Hematopoietic multipotent progenitor cell treated with erythropoietin and hydrocortisone succinate and interleukin-3 and kit ligand, for 15 days (in vitro differentiated cells): ENCODE measurements around the gene GLRX3.

Experiments
- DNase-seq: peaks from one replicate; pipeline ENCODE4 v3.0.0-alpha.2; 2015; ENCODE audit warnings: low spot score

GLRX3 gene

DNA sequence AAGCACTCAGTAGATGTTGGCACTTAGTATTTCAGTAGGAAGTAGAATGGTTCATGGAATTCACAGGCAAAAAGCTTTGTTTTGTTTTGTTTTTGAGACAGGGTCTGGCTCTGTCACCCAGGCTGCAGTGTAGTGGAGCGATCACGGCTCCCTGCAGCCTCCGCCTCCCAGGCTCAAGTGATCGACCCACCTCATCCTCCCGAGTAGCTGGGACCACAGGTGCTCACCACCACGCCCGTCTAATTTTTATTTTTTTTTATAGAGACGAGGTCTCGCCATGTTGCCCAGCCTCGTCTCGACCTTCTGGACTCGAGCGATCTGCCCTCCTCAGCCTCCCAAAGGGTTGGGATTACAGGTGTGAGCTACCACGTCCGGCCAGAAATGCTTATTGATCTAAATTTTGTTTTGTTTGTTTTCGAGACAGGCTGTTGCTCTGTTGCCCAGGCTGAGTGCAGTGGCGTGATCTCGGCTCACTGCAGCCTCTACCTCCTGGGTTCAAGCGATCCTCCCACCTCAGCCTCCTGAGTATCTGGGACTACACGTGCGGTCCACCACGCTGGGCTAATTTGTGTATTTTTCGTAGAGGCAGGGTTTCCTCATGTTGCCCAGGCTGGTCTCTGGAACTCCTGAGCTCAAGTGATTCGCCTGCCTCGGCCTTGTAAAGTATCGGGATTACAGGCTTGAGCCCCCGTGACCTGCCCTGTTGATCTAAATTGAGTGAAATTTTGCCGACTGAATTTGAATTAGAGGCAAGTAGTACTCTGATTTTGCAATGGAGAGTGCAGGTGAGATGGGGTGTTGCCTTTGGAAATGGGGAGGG lies 1.7 kb downstream of the GLRX3 start:
- DNase-seq, result no peak

- DNase-seq, result peak; percentile 20
Measured at GRCh38 chr10:130138479-130138866, 2.3 kb downstream of the GLRX3 start.

- DNase-seq, result no peak
Measured at GRCh38 chr10:130140425-130140824, 4.2 kb downstream of the GLRX3 start.

DNA sequence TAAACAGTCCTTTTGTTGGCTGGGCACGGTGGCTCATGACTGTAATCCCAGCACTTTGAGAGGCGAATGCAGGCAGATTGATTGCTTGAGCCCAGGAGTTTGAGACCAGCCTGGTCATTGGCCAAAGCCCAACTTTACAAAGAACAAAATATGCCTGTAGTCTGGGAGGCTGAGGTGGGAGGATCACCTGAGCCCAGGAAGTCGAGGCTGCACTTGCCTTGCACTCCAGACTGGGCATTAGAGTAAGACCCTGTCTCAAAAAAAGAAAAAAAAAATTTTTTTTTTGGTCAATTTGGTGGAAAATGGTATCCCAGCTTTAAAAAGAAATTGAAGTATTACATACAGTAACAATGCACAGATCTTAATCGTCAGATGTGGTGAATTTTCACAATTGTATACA lies 4.8 kb downstream of the GLRX3 start:
- no peak for DNase-seq

DNA sequence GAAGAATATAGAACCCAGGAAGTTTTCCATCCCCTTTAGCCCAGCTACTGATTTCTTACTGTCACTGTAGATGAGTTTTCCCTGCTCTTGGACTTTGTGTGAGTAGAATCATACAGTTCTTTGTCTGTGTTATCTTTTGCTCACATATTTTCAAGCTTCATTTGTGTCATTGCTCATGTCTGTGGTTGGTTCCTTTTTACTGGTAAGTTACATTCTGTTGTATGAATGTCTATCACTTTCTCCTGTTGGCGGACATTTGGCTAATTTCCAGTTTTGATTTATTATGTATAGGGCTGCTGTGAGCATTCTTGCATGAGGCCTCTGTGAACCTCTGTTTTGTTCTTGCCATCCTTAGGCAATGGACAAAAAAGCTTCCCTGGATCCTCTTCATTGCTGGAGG lies 5.3 kb downstream of the GLRX3 start:
- DNase-seq, result peak; percentile 13

DNA sequence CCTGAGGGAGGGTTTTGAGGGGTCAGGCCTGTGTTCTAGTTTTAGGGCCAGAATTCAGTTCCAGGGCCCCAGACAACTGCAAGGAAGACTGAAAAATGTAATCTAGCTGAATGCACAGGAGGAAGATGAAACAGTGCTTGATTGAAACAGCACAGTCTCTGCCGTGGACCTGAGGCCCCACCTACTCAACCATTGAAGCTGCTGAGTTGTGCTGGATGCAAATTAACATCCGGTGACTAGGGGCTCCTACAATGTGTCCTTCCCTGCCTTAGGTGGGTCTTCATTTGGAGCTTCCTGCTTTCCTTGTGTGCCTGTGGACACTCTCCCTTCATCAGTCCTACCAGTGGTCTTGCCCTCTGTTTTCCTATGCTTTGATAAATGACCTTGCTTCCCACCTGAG lies 5.7 kb downstream of the GLRX3 start:
- DNase-seq, result no peak

DNA sequence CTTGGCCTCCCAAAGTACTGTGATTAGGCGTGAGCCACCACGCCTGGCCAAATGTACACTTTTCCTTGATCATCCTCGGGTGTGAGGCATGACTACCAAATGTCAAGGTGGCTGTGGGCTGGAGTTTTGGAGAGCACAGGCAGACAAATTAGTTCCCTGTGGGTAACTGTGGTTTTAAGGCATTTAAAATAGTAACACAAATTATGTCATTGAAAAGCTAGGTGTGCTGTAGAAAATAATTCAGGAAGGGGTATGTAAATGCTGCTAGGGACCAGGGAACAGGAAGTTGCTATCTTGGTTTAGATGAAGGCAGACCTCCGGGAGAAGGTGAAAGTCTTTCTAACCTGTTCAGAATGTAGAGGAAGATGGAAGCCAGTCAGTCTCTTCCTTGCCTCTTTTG lies 9.9 kb downstream of the GLRX3 start:
- no peak for DNase-seq

DNA sequence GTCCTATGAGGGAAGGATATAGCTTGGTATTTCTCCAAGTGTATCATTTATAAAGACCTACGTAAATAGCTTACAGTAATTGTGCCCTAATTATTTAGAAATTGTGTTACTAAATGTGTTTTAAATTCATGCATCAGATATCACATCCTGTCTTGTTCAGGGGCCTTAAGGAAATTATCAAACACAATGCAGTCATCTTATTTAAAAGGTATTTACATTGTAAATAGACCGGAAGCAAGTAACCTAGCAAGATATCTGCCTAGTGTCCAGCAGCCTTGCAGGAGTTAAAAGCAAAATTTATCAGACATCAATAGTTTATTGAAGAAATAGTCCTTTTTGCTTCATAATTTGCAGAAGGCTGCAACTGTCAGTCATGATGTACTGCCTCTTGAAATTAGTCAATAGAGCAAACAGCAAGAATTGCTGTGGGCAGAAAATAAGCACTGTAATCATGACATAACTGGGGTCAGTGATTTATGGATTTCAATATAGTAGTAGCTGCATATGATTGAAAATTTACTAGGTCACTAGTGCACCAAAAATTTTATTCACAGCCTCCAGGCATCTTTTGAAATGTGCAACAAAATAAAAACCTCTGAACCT lies 23.1 kb downstream of the GLRX3 start:
- DNase-seq, result no peak

GRCh38 chr10:130160775-130161174 lies 24.6 kb downstream of the GLRX3 start:
- no peak for DNase-seq

GRCh38 chr10:130161331-130161730 lies 25.1 kb downstream of the GLRX3 start:
- no peak for DNase-seq

DNA sequence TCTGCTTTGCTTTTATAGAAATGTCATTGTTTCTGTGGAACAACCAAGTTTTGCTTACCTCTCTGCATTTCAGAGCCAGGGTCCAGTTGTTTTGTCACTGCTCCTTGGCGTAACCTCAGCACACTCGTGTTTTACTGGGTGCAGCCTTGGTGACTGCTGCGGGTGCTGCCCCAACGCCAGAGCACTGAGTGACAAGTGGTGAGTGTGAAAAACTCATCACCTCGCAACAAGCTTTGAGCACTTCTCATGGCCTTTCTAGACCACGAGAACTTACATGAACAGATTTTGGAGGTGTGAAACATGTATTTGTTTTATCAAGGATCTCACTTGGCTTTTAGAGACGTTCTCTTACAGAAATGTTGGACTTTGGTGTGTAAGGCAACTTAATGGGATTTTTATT lies 31.0 kb downstream of the GLRX3 start:
- no peak for DNase-seq

DNA sequence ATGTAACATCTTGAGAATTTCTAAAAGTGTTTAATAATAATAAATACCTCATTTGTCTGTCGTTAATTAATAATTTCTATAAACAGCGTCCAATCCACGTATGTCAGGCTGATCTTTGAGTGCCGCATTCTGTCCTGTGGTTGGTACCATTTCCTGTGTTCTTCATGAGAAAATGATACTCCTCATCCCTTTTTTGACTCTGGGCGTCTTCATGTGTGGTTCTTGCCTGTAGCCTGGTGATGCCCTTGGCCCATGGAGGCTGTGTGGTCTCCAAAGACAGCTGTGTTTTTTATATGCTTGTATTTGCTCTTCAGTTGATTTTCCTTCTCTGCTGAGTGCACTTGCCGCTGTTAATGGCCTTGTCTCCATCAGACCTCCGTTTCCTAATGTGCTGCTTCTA lies 31.5 kb downstream of the GLRX3 start:
- no peak for DNase-seq

- DNase-seq, result no peak
Measured at GRCh38 chr10:130169136-130169859, 33.1 kb downstream of the GLRX3 start.

DNA sequence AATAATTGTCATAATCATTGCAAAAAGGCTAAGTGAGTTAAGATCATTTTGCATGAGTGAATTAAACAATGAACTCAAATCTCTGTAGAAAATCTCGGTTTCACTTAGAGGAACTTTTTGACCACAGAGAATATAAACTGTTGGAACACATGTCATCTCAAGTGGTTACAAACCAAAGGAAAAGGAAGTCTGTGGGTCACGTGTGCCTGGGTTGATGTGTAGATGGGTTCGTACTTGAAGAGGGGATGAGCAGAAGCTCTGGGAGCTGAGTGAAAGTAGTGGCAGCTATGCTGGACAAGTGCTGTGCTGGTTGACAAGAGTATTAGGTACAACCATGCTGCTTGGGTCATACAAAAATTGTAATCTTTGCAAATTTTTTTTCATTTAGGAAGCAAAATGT lies 35.0 kb downstream of the GLRX3 start:
- DNase-seq, result no peak

GRCh38 chr10:130174328-130174727 lies 38.1 kb downstream of the GLRX3 start:
- DNase-seq, result no peak

DNA sequence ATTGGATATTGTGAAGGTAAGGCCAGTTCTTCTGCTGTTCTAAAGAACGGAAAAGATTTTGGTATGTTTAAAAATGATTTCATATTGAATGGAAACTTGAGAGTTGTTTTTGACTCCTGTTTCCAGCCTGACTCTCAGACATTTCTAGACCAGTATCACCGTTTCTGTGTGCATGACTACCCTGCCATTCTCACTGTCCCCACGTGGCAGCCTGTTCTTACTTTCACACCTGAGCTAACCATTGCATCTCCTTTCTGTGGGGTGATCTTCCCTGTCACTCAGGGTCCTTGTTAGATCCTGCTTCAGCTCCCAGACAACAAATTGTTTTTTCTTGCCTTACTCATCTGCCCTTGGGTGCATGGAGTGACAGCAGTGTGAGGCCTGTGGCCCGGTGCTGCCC lies 38.9 kb downstream of the GLRX3 start:
- no peak for DNase-seq

DNA sequence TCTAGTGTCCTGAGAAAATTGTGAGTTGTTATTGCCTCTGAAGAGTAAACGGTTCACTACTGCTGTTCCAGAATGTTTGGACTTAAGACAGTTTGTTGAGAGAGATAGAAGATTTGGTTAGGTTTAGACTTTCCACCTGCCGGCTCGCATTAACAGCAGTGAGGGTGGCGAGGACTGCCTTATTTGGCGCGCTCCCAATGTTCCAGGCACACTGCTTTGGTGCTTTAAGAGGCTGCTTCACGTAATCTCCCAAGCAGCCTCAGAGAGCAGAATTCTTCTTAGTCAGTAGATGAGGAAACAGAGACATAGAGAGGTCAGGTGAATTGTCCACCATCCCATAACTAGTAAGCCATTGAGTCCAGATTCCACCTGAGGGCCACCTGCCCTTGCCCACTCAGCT lies 41.1 kb downstream of the GLRX3 start:
- DNase-seq, result no peak

DNA sequence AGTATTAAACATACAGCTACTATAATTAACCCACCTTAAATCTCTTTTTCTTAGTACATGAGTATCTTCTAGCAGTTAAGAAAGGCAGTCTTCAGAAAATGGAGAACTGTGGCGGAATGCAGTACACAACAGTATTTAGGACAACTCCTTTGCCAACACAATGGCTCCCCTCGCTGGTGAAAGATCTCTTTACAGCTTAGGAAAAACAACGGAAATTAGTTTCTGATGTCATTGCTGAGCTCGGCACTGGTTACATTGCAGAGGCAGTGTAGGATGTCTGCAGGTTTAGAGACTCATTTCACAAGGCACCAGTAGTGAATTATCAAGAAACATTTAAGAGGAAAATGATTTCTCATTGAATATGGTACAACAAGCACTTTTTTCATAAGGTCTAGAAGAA lies 43.4 kb downstream of the GLRX3 start:
- peak; percentile 33 for DNase-seq

- no peak for DNase-seq
Measured at GRCh38 chr10:130180416-130180815, 44.2 kb downstream of the GLRX3 start.

DNA sequence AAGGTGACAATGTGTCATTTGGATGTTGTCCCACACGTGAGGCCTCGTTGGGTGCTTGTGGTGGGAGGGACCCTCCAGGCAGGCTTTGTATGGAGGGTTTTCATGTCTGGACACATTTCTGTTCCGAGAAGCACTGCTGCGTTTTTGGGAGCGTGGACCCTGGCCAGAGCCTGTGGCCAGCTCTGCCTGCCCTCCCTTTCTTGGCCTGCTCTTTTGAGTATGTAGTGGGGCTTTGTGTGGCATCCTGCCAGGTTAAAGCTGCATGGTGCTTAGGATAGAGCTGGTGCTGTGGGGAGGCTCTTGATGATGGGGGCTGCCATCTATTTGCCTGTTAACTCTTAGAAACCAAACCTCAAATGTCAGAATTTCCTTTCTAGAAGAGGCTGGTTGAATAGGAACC lies 45.7 kb downstream of the GLRX3 start:
- DNase-seq, result no peak

- no peak for DNase-seq
Measured at GRCh38 chr10:130185591-130185990, 49.4 kb downstream of the GLRX3 start.

DNA sequence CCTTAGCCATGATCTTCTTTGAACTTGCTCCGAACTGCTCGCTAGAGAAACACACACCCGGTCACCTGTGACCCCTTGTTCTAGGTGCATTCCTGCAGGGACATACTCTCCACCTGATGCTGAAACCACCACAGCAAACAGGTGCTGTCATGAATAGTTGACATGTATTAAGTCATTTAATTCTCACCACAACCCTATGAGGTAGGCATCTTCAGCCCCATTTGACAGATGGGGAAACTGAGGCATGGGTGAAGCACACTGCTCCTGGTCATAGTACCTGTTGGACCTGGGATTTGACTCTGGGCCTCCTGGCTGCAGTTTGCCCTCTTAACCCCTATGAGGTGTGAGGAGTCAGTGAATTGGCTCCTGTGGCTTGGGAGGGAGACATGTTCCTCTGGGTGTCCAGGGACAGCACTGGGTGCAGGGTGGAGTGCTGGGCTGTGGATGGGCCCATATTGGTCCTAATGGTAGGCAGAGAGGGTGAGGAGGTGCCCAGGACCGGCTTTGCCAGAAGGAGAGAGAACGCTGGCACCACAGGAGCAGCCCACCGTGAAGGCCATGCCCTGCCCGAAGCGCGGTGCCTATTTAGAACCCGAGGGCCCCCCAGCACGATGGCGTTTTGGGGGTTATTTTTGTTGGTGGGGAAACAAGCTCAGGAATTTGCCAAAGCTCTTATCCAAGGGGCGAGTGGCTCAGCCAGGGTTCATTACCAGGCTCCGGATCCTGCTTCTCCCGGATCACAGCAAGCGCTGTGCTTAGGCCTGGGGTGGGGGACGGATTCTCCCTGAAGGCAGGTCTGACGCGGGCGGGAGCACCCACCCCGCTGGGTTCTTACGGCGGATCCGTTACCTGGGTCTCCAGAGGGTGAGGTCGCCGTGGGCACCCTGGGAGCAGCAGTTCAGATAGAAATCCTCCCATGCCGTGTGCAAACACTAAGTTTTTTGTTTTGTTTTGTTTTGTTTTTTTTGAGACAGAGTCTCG lies 52.3 kb downstream of the GLRX3 start:
- no peak for DNase-seq
